Measurements from ENCODE around the gene A1CF.
"Not testable (repeated sequence)": the region's sequence is repeated elsewhere in the genome, so short reads cannot be mapped to it uniquely, and the experiment has no call there.

- TF ChIP-seq CTCF, POLR2AphosphoS5 (IDR thresholded peaks at IDR 0.05): not testable (repeated sequence)
Observed at GRCh38 chr10:50923471-50923870, 38.0 kb upstream of the A1CF start.
